Choroid plexus epithelial cell (primary cell): Measurements from ENCODE around the gene CHD6.

ENCODE experiments used
- DNase-seq: peaks from one replicate; pipeline ENCODE4 v3.0.0-alpha.2; 2010; ENCODE audit warnings: low read depth
- H3K4me3 ChIP-seq: 2 replicates; pipeline ENCODE4 v1.5.1; 2011; ENCODE audit warnings: low read depth, mild to moderate bottlenecking, control low read depth, low read length, moderate library complexity
- TF ChIP-seq, protein P1 (sequence below): conservative IDR thresholded peaks from 2 replicates; pipeline ENCODE4 v1.5.1; 2011; ENCODE audit warnings: low read depth, mild to moderate bottlenecking, control low read depth, inconsistent platforms, low read length, moderate library complexity

Gene CHD6

DNA sequence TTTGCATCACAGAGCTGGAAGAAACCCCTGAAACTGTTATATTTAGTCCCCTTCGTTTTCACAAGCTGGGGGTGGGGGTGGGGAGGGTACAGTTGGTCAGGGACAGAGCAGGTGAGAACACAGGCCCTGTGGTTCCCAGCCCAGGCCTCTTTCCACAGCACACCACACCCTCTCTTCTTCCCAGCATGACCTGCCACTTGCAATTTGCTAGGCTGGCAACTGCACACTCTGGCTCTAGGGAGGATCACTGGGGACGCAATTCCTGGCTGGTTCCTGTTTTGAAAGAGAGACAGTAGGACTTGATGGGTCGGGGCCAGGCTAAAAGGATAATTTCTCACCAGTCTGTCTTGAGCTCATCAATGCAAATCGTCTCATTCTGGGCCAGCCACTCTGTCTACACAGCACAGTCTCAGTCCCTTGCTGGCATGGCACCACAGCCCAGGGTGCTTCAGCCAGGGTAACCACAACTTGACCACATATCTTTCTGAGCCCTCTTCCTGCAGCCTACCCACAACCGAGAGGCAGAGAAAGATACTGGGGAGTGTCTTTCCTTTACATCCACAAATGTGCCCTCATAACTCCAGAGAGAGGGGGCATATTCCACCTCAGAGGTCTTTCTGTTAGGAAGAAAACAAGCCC lies 209.9 kb downstream of the CHD6 start:
- TF ChIP-seq, protein P1, sequence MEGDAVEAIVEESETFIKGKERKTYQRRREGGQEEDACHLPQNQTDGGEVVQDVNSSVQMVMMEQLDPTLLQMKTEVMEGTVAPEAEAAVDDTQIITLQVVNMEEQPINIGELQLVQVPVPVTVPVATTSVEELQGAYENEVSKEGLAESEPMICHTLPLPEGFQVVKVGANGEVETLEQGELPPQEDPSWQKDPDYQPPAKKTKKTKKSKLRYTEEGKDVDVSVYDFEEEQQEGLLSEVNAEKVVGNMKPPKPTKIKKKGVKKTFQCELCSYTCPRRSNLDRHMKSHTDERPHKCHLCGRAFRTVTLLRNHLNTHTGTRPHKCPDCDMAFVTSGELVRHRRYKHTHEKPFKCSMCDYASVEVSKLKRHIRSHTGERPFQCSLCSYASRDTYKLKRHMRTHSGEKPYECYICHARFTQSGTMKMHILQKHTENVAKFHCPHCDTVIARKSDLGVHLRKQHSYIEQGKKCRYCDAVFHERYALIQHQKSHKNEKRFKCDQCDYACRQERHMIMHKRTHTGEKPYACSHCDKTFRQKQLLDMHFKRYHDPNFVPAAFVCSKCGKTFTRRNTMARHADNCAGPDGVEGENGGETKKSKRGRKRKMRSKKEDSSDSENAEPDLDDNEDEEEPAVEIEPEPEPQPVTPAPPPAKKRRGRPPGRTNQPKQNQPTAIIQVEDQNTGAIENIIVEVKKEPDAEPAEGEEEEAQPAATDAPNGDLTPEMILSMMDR: no peak
- DNase-seq: no peak
- no peak overlapping the region for H3K4me3 ChIP-seq

DNA sequence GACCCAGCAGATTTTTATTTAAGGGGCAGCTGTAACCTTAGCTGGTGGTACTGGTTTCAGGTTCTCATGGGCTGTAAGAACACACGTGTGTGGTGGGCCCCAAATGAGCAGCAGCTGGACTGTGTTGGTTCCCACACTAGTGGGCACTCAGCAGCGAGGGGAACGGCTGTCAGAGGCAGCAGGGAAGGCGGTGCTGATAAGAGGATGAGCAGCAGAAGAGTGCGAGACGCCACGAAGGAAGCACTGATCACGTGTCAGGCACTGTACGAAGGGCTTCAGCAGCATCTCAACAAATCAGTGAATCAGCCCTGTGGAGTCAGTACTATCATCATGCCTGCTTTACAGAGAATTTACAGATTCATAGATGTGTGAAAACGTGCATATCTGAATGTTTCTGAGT lies 210.6 kb downstream of the CHD6 start:
- no peak overlapping the region for H3K4me3 ChIP-seq
- no peak for DNase-seq
- TF ChIP-seq, protein P1: no peak

DNA sequence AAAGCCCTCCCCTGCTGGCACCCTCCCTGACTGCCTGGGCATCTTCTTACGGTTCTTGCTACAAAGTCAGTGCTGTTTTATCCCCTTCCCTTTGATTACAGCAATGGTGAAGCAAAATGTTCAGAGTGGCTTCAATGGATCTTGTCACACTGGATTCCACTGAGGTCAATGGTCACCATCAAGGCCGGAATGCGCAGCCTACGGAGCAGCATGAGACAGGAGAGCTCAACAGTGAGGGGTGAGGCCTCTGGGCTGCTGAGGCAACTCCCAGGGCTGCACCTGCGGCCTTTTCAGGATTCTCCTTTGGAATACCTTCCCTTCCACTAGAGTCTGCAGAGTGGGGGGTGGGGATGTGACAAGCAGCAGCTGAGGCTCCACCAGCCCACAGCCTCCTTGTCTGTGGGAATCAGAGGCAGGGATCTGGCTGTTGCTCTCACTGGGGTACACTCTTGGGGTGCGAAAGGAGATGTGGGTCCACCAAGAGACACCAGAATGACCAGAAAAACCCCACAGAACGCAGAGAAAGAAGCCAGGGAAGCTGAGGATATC lies 211.2 kb downstream of the CHD6 start:
- TF ChIP-seq, protein P1: no peak
- DNase-seq: no peak
- H3K4me3 ChIP-seq: no peak overlapping the region

DNA sequence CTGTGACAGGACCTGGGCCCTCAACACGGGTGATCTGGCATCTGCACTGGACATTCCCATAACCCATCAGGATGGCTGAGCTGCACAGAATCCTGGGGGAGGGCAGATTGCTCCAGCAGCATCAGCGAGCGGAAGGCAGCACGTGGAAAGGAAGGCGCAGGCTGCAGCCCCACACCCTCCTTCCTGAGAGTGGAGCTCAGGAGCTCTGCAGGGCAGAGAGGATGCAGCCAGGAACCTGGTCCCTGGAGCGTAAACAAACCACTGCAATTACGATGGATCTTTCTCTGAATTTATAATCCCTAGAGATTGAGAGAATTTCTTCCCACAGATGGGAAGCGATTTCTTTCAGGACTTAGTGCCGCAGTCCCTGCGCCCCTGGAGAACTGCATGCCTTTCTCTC lies 211.8 kb downstream of the CHD6 start:
- no peak overlapping the region for H3K4me3 ChIP-seq
- DNase-seq: no peak
- TF ChIP-seq, protein P1: no peak

DNA sequence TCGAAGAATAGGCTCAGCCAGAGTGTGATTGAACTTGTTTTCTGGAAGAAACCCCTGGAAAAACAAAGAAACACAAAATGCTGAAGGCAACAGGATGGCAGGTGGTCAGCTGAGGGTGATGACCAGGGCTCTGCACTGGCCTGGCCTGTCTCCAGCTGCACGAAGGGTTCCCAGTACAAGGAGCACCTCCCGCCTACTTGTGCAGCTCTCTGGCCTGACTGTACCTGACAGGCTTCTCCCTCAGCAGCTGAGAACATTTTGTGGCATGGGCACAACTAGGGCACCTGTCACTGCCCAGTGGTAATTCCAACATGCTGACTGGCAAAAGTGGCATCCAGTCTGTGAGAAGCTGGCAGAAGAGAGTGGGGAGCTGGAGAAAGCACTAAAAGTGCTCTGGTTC lies 212.7 kb downstream of the CHD6 start:
- H3K4me3 ChIP-seq: no peak overlapping the region
- no peak for DNase-seq
- TF ChIP-seq, protein P1: no peak

DNA sequence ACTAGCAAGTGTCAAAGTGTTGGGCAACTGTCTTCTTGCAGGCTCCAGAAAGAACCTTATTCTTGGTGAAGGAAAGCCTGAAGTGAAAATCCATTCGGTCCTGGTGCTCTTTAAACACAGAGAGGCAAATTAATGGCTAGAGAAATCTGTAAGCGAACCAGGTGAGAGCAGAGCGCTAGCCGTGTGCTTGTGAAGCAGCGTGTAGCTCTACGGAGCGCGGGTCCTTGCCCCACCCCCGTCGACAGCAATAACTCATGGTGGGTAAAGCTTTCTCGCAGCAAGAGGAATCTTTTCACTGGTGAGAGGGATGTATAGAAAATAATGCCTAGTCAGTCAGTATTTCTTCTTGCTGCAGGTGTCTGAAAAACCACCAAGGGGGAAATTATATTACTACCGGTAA lies 214.6 kb downstream of the CHD6 start:
- no peak overlapping the region for H3K4me3 ChIP-seq
- TF ChIP-seq, protein P1: no peak
- no peak for DNase-seq

DNA sequence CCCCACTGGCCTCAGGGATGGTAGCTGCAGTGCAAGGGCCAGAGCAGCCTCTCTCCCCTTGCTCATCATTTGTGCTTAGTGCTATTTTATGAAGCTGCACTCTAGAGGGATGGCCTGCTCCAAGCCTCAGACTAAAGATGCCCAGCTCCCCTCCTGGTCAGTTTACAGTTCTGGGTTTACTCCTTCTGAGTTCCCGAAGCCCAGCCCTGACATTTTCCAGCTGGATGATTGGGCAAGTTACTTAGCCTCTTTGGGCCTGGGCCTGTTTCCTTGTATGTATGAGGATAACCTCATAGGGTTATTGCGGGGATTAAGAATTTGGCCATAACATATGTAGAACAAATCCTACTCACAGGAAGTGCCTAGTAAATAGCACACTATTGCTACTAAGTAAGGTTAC lies 219.8 kb downstream of the CHD6 start:
- DNase-seq: no peak
- H3K4me3 ChIP-seq: no peak overlapping the region
- TF ChIP-seq, protein P1: no peak
